Measurements from ENCODE around the gene FBXW9.
"Not testable (repeated sequence)": the region's sequence is repeated elsewhere in the genome, so short reads cannot be mapped to it uniquely, and the experiment has no call there.

Gene FBXW9

GRCh38 chr19:12730064-12730463 is 33.6 kb upstream of the FBXW9 start:
- H3K4me3 ChIP-seq (ENCODE audit: low read depth, low read length) = no peak overlapping the region
- TF ChIP-seq CTCF (IDR thresholded peaks at IDR 0.05; ENCODE audit: borderline replicate concordance, insufficient read depth, low read depth, low read length) = no peak

- no peak for TF ChIP-seq CTCF (IDR thresholded peaks at IDR 0.05; ENCODE audit: borderline replicate concordance, insufficient read depth, low read depth, low read length)
- no peak overlapping the region for H3K4me3 ChIP-seq (ENCODE audit: low read depth, low read length)
These were observed 31.5 kb upstream of the FBXW9 start for GRCh38 chr19:12727745-12728433.

DNA sequence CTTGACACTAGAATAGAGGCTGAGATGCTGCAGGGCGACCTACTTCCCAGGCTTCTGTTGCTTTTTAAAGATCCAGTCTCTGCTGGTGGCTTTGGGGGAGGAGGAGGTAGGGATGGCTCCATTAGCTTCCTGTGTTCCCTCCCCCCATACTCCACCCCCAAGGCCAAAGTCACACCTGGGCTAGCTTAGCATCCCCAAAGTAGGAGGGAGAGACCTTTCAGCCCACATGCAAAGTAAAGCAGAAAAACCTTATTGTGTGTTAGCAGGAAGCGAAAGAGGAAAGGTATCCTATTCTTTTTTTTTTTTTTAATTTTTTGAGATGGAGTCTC is 30.5 kb upstream of the FBXW9 start:
- H3K4me3 ChIP-seq (ENCODE audit: low read depth, low read length) = no peak overlapping the region
- no peak for TF ChIP-seq CTCF (IDR thresholded peaks at IDR 0.05; ENCODE audit: borderline replicate concordance, insufficient read depth, low read depth, low read length)

GRCh38 chr19:12725612-12726011 is 29.2 kb upstream of the FBXW9 start:
- H3K4me3 ChIP-seq (ENCODE audit: low read depth, low read length) = not testable (repeated sequence)

DNA sequence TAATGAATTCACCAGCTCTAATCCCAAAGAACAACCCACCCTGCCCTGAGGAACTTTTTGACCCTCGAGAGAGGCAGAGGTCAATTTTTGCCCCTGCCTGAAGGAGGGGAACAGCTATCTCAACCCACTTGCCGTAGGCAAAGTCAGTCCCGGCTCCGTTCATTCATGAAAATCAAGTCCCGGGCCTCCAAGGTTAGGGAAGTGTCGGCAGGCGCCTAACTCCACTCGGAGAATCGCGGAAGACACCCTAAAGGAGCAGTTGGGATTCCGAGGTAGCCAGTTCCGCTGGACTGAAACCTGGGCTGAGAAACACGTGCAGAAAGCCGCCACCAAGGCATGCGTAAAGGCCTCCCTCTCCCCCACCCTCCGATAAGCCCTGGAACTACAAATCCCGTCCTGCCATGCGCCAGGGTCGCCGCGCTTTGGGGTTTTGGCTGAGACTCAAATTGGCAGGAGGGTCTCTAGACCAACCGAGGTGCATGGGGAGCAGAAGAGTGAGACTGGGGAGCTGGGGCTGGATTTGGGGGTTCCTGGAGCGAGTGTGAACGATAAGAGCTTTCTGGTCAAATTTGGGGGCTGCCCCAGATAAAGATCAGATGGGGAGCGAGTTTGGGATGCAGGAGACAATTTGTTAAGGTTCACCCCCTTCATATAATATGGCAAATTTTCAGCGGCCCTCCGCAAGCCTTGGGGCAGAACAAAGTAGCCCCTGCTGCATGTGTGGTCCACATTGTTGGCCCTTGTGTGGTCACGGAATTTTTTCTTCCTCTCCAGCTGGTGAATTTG is 27.4 kb upstream of the FBXW9 start, which contains the start of gene TNPO2:
TNPO2 (minus strand) TSS at position 292 of the 786 bp plus-strand sequence. CDS start 2,955 bp downstream, outside the sequence.
- H3K4me3 ChIP-seq (ENCODE audit: low read depth, low read length) = peak within 1 kb of the TSS; percentile 72
- TF ChIP-seq CTCF (IDR thresholded peaks at IDR 0.05; ENCODE audit: borderline replicate concordance, insufficient read depth, low read depth, low read length) = no peak

- peak overlapping the region; percentile 72 for H3K4me3 ChIP-seq (ENCODE audit: low read depth, low read length)
- no peak for TF ChIP-seq CTCF (IDR thresholded peaks at IDR 0.05; ENCODE audit: borderline replicate concordance, insufficient read depth, low read depth, low read length)
These were observed 26.9 kb upstream of the FBXW9 start for GRCh38 chr19:12723381-12723640.

- H3K4me3 ChIP-seq (ENCODE audit: low read depth, low read length) = peak overlapping the region; percentile 72
- no peak for TF ChIP-seq CTCF (IDR thresholded peaks at IDR 0.05; ENCODE audit: borderline replicate concordance, insufficient read depth, low read depth, low read length)
These were observed 26.3 kb upstream of the FBXW9 start for GRCh38 chr19:12722566-12723380.

All from GM12875 (cell line).